K562 (cell line): ENCODE data around the gene TEX264.

Source experiments
- ZBTB49 ChIP-seq: sonication (generic); formaldehyde crosslinking; IDR thresholded peaks from 2 replicates; pipeline ENCODE4 v1.8.0; 2022; ENCODE audit warnings: missing genetic modification reagents, mild to moderate bottlenecking, borderline replicate concordance
- ZNF174 ChIP-seq: fragments of 250-450 bp; sonication (Bioruptor Pico); IDR thresholded peaks from 2 replicates; pipeline ENCODE4 v1.4.0; 2020; ENCODE audit warnings: mild to moderate bottlenecking

GRCh38 chr3:51715231-51715976 is 44.4 kb downstream of the TEX264 start:
- TF ChIP-seq ZBTB49 (CRISPR knock-in tag) (no peak), ZNF174 (CRISPR knock-in tag) (no peak)
